DND-41 (cell line): ENCODE data around the gene URM1.

Experiments used
- ATAC-seq: fragments of 200-7000 bp; cut with Tn5 transposase; 3 replicates; pipeline ENCODE4 v1.9.1; 2021; ENCODE audit warnings: low read depth; ENCODE audit not compliant: insufficient read depth
- DNase-seq: peaks from one replicate; pipeline ENCODE4 v3.0.0-alpha.2; 2020
- H2AFZ ChIP-seq: 2 replicates; pipeline ENCODE4 v1.6.0; 2012; ENCODE audit warnings: low read depth, low read length
- H3K27ac ChIP-seq: 2 replicates; pipeline ENCODE4 v1.5.1; 2012; ENCODE audit warnings: low read length, inconsistent platforms
- H3K27me3 ChIP-seq: fragments of 200-600 bp; sonication (generic); 2 replicates; pipeline ENCODE4 v1.6.0; 2012; ENCODE audit warnings: low read length, mild to moderate bottlenecking, inconsistent platforms; ENCODE audit not compliant: insufficient read depth, poor library complexity
- H3K36me3 ChIP-seq: 2 replicates; pipeline ENCODE4 v1.5.1; 2012; ENCODE audit warnings: low read length, inconsistent platforms; ENCODE audit not compliant: insufficient read depth
- H3K4me1 ChIP-seq: 2 replicates; pipeline ENCODE4 v1.5.1; 2012; ENCODE audit warnings: mild to moderate bottlenecking, low read length; ENCODE audit not compliant: insufficient read depth
- H3K4me2 ChIP-seq: 2 replicates; pipeline ENCODE4 v1.6.0; 2012; ENCODE audit warnings: mild to moderate bottlenecking, moderate library complexity, low read length, inconsistent platforms; ENCODE audit not compliant: insufficient read depth
- H3K4me3 ChIP-seq, 2 experiments: fragments of 200-600 bp in 1 of 2; shearing (Covaris generic) in 1 of 2; 2 replicates each; pipeline ENCODE4 v1.5.1; 2012 to 2016; ENCODE audit warnings: inconsistent platforms in 2 of 2, low read length in 2 of 2, mild to moderate bottlenecking in 2 of 2, low read depth in 1 of 2, moderate library complexity in 1 of 2
- H3K79me2 ChIP-seq: 2 replicates; pipeline ENCODE4 v1.6.0; 2012; ENCODE audit warnings: low read length, inconsistent platforms; ENCODE audit not compliant: insufficient read depth
- H3K9ac ChIP-seq: 2 replicates; pipeline ENCODE4 v1.6.0; 2012; ENCODE audit warnings: low read depth, mild to moderate bottlenecking, inconsistent platforms, low read length, moderate library complexity
- H3K9me3 ChIP-seq: 2 replicates; pipeline ENCODE4 v1.5.1; 2012; ENCODE audit warnings: low read length, moderate library complexity, mild to moderate bottlenecking, inconsistent platforms; ENCODE audit not compliant: insufficient read depth, severe bottlenecking
- H4K20me1 ChIP-seq: 2 replicates; pipeline ENCODE4 v1.6.0; 2012; ENCODE audit warnings: low read length; ENCODE audit not compliant: insufficient read depth
- CTCF ChIP-seq: IDR thresholded peaks from 2 replicates; pipeline ENCODE4 v1.5.1; 2012; ENCODE audit warnings: borderline replicate concordance, low read length, moderate library complexity, mild to moderate bottlenecking; ENCODE audit not compliant: poor library complexity, severe bottlenecking; ENCODE audit errors: extremely low read depth
- EZH2 ChIP-seq: IDR thresholded peaks from 3 replicates; pipeline ENCODE4 v1.6.1; 2012; ENCODE audit warnings: borderline replicate concordance, low read depth, mild to moderate bottlenecking, moderate library complexity, low read length, inconsistent platforms; ENCODE audit not compliant: severe bottlenecking

URM1 gene

GRCh38 chr9:128419061-128419925 is 48.1 kb downstream of the URM1 start:
- ATAC-seq, result no peak
- no peak for DNase-seq
- Histone ChIP-seq H3K36me3 (no peaks in the 10 kb centered on the region), H4K20me1 (no peaks in the 10 kb centered on the region; the same call in 1 of the 2 replicates), H3K4me2 (no peak overlapping the region), H3K79me2 (no peaks in the 10 kb centered on the region), H3K9me3 (no peaks in the 10 kb centered on the region), H3K27me3 (peaks cover 39% of the 10 kb centered on the region), H3K4me1 (peaks cover 20% of the 10 kb centered on the region), H2AFZ (no peak overlapping the region), H3K4me3 (no peak overlapping the region), H3K27ac (no peak overlapping the region), H3K9ac (no peak overlapping the region)
- TF ChIP-seq EZH2, result no peak
- TF ChIP-seq CTCF, result no peak

- Histone ChIP-seq H3K27me3 (peaks cover 39% of the 10 kb centered on the region), H3K79me2 (no peaks in the 10 kb centered on the region), H3K9me3 (no peaks in the 10 kb centered on the region), H3K36me3 (no peaks in the 10 kb centered on the region), H3K27ac (no peak overlapping the region), H3K4me1 (peaks cover 20% of the 10 kb centered on the region), H2AFZ (peak overlapping the region; percentile 62), H3K9ac (peak overlapping the region; percentile 52), H4K20me1 (no peaks in the 10 kb centered on the region; the same call in 1 of the 2 replicates), H3K4me2 (peak overlapping the region; percentile 85), H3K4me3 (peak overlapping the region; percentile 27 to 57; a peak in 3 of 4 replicates)
- TF ChIP-seq EZH2 (peak; percentile 76), CTCF (peak; percentile 71)
- DNase-seq (peak; percentile 35), ATAC-seq (peak; percentile 76)
These were observed 49.0 kb downstream of the URM1 start for GRCh38 chr9:128420060-128420650.

GRCh38 chr9:128420651-128421481 is 49.7 kb downstream of the URM1 start, which contains the start of gene CERCAM:
Gene CERCAM (plus strand): TSS chr9:128420857. CDS start chr9:128420878, 21 bp downstream.
- Histone ChIP-seq H3K36me3 (no peaks in the 10 kb centered on the region), H3K4me2 (peak within 1 kb of the TSS; percentile 85), H3K27me3 (peaks cover 39% of the 10 kb centered on the region), H2AFZ (peak within 1 kb of the TSS; percentile 62), H3K4me3 (peak within 1 kb of the TSS; percentile 27 to 57; a peak in 3 of 4 replicates), H3K79me2 (no peaks in the 10 kb centered on the region), H4K20me1 (no peaks in the 10 kb centered on the region; the same call in 1 of the 2 replicates), H3K9me3 (no peaks in the 10 kb centered on the region), H3K4me1 (peaks cover 20% of the 10 kb centered on the region), H3K27ac (no peak within 1 kb of the TSS), H3K9ac (peak within 1 kb of the TSS; percentile 52)
- TF ChIP-seq EZH2 (peak; percentile 60), CTCF (no peak)
- ATAC-seq, result peak; percentile 68
- peak; percentile 32 for DNase-seq
